Fibroblast of villous mesenchyme (primary cell): ENCODE data around the gene KCNAB1. TPM values are rescaled to one million over a fixed set of nuclear protein-coding genes. Genes with fewer than 3 reads are reported as not detected.

ENCODE experiments used
- DNase-seq: peaks from one replicate; pipeline ENCODE4 v3.0.0-alpha.2; 2010; ENCODE audit warnings: low read depth
- H3K4me3 ChIP-seq: 2 replicates; pipeline ENCODE4 v1.5.1; 2011; ENCODE audit warnings: low read depth, mild to moderate bottlenecking, low read length
- total RNA-seq: library from RNA; depleted of rRNA; stranded (reverse); fragments of >200 nt; gene quantifications from 2 replicates; pipeline ENCODE4 v1.2.3, GENCODE V29; 2012
- TF ChIP-seq, protein P1 (sequence below): IDR thresholded peaks from 2 replicates; pipeline ENCODE4 v1.5.1; 2012; ENCODE audit warnings: low read depth, mild to moderate bottlenecking, low read length; ENCODE audit not compliant: insufficient read depth

KCNAB1 gene
- total RNA-seq, 1 donor: not detected

DNA sequence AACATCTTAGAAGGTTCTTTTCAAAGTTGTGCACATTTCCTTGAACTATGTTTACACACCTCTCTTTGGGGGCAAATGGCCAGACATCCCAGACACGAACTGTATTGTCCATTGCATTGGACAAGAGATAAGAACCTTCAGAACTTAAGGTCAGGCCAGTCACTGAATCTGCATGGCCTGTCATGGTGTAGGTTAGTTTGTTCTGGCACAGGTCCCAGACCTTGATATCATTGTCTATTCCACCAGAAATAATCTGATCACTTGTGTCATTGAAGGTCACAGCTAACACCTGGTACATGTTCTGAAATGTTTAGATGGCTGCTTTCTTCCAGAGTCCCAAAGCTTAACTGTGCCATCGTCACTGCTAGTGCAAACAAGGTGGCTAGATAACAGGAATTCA is 55.7 kb downstream of the KCNAB1 start:
- H3K4me3 ChIP-seq: no peak overlapping the region
- TF ChIP-seq, protein P1, sequence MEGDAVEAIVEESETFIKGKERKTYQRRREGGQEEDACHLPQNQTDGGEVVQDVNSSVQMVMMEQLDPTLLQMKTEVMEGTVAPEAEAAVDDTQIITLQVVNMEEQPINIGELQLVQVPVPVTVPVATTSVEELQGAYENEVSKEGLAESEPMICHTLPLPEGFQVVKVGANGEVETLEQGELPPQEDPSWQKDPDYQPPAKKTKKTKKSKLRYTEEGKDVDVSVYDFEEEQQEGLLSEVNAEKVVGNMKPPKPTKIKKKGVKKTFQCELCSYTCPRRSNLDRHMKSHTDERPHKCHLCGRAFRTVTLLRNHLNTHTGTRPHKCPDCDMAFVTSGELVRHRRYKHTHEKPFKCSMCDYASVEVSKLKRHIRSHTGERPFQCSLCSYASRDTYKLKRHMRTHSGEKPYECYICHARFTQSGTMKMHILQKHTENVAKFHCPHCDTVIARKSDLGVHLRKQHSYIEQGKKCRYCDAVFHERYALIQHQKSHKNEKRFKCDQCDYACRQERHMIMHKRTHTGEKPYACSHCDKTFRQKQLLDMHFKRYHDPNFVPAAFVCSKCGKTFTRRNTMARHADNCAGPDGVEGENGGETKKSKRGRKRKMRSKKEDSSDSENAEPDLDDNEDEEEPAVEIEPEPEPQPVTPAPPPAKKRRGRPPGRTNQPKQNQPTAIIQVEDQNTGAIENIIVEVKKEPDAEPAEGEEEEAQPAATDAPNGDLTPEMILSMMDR: no peak
- no peak for DNase-seq

DNA sequence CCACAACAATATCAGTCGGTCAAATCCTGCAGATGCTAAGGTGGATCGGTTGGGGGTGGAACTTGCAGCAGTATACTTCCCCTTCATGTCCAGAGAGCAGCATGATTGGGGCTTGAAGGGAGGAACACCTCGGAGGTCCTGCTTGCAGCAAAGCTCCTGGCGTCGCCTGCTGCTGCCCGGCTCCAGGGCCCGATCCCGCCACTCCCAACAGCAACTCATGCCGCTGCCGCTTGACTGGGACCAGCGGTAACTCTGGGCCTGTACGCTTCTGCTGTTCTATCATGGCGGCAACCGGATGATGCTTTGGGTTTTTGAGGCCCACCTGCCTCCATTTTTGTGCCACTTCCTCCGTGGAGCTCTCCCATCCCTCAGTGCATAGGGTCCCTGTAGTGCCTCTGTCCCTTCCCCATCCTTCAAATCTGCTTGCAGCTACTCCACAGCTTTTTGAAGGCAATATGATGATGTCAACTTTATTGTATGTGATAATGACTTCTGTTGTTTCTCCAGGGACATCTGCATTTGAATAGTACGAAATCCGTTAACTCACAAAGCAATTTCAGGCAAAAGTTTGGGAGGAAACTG is 56.3 kb downstream of the KCNAB1 start:
- TF ChIP-seq, protein P1: no peak
- DNase-seq: no peak
- H3K4me3 ChIP-seq: no peak overlapping the region

DNA sequence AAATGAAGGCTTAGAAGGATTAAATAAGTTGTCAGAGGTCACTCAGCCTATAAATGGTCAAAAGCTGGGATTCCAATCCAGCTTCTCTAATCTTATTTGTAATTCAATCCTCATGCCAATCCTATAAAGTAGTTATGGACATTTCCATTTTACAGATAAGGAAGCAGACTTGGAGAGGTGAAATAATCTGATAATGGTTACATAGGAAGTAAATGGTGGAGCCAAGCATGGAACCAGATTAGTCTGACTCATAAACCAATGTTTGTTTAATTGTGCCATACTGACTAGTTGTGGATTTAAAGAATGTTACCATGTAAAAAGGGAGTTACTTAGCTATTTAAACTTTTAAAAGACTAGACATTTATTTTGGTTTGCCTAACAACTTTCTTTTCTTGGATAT is 59.7 kb downstream of the KCNAB1 start:
- TF ChIP-seq, protein P1: no peak
- peak; percentile 28 for DNase-seq
- H3K4me3 ChIP-seq: no peak overlapping the region

DNA sequence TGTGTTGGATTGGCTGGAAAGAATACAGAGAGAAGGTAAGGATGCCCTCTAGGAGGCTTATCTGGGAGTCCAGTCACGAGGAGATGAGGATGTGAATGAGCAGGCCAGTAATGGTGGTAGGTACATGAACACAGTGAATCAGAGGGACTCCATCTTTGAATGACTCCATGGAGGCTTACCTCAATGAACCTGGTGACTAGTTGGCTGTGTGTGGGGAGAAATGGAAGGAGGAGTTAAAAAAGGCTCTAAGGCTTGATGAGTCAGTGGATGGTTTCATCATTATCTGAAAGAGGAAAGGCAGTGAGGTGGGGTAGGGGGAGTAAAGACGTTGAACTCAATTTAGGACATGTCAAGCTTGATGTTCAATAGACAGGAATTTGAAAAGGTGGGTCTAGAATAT is 61.1 kb downstream of the KCNAB1 start:
- H3K4me3 ChIP-seq: no peak overlapping the region
- TF ChIP-seq, protein P1: no peak
- DNase-seq: peak; percentile 7

DNA sequence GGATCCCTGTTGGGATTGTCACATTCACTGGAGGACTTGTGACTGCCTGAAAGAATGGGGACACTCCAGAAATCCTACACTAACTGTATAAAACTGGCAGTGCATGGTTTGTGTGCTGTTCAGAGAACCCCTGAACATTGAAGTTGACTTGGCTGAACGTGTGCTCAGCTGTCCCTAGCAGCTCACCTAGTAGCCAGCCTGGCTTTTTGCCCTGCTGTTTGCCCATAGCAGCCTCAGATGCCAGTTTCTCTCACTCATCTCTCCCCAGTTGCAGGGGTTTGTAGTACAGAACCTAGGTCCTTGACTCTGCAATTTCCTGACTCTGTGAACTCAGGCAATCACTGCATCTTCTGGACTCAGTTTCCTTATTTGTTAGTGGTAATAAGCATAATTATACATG is 63.0 kb downstream of the KCNAB1 start:
- DNase-seq: no peak
- no peak overlapping the region for H3K4me3 ChIP-seq
- TF ChIP-seq, protein P1: no peak

DNA sequence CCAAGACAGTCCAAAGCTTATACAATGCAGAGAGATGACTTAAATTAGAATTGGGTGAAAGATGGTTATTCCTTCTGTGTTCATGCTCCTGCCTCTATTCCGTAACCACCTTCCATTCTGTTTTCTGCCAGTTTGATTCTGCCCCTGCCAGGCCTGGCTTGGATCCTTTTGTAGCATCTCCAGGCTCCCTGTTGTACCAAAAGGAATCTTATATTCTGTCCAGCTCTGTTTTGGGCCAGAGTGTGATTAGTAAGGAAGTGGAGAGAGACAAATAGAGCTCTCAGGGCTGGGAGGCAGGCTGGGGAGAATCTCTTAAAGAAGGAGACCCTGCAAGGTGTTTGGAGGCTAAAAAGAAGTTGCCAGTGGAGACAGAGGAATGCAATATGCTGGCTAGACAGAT is 63.8 kb downstream of the KCNAB1 start:
- H3K4me3 ChIP-seq: no peak overlapping the region
- DNase-seq: no peak
- TF ChIP-seq, protein P1: no peak

DNA sequence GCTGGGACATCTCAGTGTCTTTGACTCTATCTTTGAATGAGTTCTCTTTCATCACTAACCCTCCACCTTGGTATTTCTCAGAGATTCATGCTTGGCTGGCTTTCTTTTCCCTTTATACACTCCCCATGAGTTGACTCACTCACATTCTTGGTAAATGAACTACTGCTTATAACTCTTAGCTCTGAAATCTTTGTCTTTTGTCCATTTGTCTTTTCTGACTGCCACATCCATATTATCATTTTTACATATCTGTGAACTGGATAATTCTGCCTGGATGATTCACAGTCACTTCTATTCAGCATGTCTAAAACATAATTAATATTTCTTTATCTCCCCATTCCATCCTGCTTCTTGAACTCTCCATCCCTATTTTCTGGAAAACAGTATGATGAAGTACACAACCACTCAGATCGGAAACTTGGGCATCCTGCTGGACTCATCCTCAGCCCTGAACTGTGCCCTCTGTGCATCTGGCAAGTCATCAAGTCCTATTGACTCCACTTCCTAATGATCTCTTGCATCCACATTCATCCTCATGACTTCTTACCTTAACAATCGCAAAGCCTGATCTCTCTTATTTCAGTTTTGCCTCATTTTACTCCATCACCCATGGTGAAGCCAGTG is 66.9 kb downstream of the KCNAB1 start:
- no peak for DNase-seq
- no peak overlapping the region for H3K4me3 ChIP-seq
- TF ChIP-seq, protein P1: no peak
